NCI-H2171 treated with DMSO at 0.1 percent for 48 hours (cell line): ENCODE measurements around the gene ZNF585A.
"Not testable (repeated sequence)": the region's sequence is repeated elsewhere in the genome, so short reads cannot be mapped to it uniquely, and the experiment has no call there.

Experiments used
- DNase-seq: peaks from one replicate; lab custom pipeline; 2025; lab: John Stamatoyannopoulos, UW

ZNF585A gene

DNA sequence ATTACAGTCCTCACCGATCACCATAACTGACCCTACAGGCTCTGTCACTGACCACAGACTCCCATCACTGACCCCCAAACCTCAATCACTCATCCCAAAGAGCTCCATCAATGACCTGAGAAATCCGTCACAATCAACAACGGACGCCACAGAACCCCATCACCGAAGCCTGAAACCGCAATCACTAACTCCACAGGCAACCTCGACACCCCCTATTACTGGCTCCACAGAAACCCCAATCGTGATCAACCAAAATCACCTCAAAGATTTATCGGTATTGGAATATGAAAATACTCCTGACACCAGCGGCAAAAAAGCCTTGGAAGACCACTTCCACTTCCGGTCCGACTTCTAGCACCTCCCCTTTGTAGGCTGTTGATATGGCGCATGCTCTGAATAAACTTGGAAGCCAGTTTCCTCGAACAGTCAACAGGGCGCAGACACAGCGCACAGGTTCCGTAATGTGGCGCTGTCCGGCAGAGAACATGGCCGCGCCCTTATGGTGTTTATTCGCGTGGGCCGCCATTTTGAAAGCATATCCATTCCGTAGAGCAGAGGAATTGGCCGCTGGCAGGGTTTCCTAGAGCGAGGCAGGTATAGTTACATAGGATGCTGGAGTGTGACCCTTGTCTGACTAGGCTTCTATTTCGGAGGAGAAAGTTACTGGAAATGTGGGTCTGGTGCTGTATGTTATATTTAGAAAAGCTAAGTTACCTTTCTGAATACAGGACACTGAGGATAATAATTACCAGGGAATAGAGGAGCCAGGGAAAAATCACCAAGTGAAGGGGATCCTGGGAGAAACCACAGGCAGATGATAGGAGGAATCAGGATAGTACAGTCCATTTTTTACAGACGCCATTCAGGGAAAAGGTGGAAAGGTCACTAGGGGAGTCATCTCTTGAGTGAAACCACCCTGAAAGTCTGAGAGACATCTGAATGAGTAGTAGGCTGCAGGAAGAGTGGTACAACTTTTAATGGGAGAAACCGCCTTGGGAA, at the start of gene ZNF585A:
TSS of gene ZNF585A (minus strand) at position 328 of the 999 bp plus-strand sequence. CDS start 2,785 bp downstream, outside the sequence.
- peak; percentile 99 for DNase-seq

DNA sequence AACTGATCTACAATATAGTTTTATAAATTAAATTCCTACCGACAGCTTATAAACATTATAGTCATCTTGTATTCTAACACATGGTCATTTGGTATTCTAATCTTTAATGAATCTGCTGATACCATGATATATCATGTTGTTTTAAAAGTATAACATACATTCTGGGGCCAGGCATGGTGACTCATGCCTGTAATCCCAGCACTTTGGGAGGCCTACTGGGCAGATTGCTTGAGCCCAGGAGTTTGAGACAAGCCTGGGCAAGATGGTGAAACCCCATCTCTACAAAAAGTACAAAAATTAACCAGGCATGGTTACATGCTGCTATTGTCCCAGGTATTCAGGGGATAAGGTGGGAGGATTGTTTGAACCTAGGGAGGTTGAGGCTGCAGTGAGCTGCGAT, 48.6 kb upstream of the ZNF585A start:
- no peak for DNase-seq

DNA sequence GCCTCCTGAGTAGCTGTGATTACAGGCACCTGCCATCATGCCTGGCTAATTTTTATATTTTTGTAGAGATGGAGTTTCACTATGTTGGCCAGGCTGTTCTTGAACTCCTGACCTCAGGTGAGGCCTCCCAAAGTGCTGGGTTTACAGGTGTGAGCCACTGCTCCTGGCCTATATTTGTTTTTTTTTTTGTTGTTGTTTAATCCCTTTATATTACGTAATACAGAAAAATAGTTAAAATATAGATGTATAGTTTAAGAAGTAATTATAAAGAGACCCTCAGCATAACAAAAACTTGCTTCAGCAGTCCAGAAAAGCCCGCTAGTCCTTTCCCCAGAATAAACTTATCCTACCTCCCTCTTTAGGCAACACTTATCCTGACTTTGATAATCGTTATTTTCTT, 47.9 kb upstream of the ZNF585A start:
- DNase-seq, result no peak

DNA sequence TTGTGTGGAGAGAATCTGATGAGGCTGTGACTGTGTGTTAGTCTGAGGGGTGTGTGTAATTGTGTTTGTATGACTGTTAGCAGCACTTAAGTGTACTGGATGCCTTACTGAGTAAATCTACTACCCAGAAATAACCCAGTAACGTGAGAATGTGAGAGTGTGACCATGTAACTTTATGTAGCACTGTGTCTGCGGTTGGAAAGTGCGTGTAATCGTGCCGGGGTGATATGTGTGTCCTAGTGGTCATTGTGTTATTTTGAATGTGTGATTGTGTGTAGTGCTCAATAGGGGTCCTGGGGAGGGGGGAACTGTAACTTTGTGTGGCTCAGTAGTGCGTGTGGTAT, 46.1 kb upstream of the ZNF585A start:
- no peak for DNase-seq

DNA sequence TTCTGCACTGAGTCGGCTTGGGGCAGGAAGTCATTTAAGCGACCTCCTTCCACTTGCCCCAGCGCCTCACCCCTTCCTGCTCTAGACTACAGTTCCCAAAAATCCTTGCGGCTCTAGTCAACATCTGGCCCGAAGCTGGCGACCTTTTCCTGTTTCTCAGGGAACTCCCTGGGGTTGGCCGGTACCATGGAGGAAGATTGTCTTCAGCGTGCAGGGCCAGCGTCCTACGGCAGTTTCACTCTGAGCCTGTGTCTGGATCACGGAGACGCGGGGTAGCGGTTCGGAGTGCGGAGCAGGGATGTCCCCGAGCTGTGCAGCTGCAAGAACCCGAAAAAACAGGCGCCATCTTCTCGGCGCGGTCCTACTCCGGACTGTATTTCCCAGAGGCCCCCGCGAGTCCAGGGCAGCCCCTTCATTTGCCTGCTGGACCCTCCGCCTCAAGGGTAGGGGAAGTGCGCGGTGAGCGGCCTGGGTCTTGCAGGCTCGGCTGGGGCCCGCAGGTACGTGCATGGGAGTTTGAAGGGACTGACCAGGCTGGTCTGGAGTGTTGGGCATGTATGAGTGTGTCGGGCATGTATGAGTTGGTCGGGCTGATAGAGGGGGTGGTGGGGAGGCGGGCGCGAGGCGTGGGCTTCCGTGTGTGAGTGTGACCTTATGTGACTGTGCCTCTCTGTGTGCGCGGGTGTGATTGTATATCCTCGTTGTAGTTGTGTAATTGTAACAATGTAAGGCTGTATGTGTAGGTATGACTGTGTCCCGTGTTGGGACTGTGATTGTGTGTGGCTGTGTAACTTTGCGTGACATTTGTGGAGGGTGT, 45.5 kb upstream of the ZNF585A start, which contains the start of gene ZNF383:
TSS of gene ZNF383 (plus strand) at position 440 of the 817 bp plus-strand sequence. CDS start 12,240 bp downstream, outside the sequence.
- DNase-seq, result peak; percentile 95

- no peak for DNase-seq
These were observed 44.9 kb upstream of the ZNF585A start for GRCh38 chr19:37217480-37217774.

GRCh38 chr19:37197768-37198167, 25.3 kb upstream of the ZNF585A start:
- no peak for DNase-seq

DNA sequence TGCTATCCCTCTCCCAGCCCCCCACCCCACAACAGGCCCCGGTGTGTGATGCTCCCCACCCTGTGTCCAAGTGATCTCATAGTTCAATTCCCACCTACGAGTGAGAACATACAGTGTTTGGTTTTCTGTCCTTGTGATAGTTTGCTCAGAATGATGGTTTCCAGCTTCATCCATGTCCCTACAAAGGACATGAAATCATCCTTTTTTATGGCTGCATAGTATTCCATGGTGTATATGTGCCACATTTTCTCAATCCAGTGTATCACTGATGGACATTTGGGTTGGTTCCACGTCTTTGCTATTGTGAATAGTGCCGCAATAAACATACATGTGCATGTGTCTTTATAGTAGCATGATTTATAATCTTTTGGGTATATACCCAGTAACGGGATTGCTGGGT, 24.6 kb upstream of the ZNF585A start:
- not testable (repeated sequence) for DNase-seq

- DNase-seq, result not testable (repeated sequence)
These were observed 22.8 kb upstream of the ZNF585A start for GRCh38 chr19:37195248-37195647.

DNA sequence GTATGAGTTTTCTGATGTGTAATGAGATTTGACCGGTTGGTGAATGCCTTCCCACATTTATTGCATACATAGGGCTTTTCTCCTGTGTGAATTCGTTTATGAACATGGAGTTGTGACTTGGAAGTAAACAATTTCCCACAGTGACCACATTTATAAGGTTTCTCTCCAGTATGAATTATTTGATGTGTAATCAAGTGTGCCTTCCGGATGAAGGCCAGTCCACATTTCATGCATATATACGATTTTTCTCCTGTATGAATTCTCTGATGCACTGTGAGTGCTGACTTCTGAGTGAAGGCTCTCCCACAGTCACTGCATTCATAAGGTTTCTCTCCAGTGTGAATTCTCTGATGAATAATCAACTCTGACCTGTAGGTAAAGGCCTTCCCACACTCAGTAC, 13.6 kb upstream of the ZNF585A start:
- DNase-seq, result not testable (repeated sequence)

GRCh38 chr19:37165635-37166034, 6.9 kb downstream of the ZNF585A start:
- DNase-seq, result no peak

DNA sequence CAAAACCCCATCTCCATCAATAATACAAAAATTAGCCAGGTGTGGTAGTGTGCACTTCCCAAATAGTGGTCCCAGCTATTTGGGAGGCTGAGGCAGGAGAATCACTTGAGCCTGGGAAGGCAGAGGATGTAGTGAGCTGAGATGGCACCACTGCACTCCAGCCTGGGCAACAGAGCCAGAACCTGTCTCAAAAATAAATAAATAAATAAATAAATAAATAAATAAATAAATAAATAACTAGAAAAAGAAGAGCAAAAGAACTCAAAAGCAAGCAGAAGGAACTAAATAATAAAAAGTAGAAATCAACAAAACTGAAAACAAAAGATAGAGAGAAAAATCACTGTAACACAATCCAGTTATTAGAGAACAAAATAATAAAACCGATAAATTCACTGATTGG, 12.3 kb downstream of the ZNF585A start:
- no peak for DNase-seq

GRCh38 chr19:37148214-37148613, 24.3 kb downstream of the ZNF585A start:
- DNase-seq, result no peak

DNA sequence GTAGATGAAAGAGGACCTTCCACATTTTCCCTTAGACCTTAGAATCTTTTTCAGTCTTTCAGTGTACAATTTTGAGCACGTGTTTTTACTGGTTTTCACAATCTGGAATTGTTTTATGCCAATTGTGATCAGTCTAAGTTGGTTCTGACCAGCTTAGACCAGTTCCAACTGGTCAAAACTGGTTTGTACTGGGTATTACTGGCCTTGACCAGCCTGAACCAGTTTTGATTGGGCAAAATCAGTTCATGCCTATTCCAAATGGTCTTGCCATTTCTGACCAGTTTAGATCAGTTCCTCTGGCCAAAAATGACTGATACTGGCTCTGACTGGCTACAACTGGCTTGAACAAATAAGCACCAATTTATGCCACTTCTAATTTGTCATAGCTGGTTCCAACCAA, 36.4 kb downstream of the ZNF585A start:
- DNase-seq, result no peak

GRCh38 chr19:37128821-37129177, 43.7 kb downstream of the ZNF585A start:
- no peak for DNase-seq

DNA sequence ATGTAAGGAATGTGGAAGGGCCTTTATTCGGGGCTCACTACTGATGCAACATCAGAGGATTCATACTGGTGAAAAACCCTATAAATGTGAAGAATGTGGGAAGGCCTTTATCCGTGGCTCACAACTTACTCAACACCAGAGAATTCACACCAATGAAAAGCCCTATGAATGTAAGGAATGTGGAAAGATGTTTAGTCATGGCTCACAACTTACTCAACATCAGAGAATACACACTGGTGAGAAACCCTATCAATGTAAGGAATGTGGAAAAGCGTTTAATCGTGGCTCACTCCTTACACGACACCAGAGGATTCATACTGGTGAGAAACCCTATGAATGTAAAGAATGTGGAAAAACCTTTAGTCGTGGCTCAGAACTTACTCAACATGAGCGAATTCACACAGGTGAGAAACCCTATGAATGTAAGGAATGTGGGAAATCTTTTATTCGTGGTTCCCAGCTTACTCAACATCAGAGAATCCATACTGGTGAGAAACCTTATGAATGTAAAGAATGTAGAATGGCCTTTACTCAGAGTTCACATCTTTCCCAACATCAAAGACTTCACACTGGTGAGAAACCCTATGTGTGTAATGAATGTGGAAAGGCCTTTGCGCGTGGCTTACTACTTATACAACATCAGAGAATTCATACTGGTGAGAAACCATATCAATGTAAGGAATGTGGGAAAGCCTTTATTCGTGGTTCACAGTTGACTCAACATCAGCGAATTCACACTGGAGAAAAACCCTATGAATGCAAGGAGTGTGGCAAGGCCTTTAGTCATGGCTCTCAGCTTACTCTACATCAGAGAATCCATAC, 44.3 kb downstream of the ZNF585A start:
- DNase-seq, result no peak

DNA sequence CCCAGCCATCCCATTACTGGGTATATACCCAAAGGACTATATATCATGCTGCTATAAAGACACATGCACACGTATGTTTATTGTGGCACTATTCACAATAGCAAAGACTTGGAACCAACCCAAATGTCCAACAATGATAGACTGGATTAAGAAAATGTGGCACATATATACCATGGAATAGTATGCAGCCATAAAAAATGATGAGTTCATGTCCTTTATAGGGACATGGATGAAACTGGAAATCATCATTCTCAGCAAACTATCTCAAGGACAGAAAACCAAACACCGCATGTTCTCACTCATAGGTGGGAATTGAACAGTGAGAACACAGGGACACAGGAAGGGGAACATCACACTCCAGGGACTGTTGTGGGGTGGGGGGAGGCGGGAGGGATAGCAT, 50.4 kb downstream of the ZNF585A start:
- not testable (repeated sequence) for DNase-seq

DNA sequence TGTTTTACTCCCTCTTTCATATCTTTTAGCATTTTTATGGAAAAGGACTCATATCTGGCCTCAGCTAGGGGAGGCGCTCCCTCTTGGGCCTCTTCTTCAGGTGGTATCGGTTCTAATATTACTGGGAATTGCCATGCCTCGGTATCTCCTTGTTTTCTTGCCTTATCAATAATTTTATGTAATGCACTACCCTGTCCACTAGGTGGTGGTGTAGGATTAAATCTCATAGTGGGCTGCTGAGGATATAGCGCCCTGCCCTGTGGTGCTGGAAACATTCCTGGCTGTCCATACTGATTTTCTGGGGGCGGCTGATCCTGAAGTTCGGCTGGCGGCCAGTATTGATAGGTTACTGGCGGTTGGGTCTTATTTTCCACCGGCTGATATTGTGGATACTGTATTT, 58.5 kb downstream of the ZNF585A start:
- no peak for DNase-seq

DNA sequence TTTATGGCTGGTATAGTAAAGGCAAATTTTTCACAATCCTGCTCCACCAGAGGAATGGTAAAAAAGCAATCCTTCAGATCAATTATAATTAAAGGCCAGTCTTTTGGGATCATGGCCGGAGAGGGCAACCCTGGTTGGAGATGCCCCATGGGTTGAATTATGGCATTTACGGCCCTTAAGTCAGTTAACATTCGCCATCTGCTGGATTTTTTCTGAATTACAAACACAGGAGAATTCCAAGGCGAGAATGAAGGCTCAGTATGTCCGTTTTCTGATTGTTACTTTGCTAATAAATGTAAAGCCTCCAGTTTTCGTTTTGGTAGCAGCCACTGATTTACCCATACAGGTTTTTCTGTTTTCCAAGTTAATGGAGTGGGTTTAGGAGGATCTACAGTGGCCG, 60.7 kb downstream of the ZNF585A start:
- not testable (repeated sequence) for DNase-seq

GRCh38 chr19:37104135-37104534, 68.4 kb downstream of the ZNF585A start:
- not testable (repeated sequence) for DNase-seq

GRCh38 chr19:37098570-37098969, 73.9 kb downstream of the ZNF585A start:
- no peak for DNase-seq

DNA sequence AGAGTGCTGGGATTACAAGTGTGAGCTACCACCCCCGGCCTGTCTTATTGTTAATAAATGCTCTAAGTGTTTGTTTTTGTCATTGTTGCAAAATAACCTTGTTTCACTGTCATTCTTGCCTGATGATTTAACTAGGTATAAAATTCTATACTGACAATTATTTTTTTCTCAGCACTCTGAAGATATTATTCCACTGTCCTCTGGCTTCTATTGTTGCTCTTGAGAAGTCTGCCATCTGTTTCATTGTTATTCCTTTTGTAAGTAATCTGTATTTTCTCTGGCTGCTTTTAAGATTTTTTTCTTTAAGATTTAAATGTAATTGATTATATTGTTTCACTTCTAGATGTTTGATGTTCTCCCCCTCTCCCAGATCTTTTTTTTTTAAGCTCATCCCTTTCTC, 76.6 kb downstream of the ZNF585A start:
- peak; percentile 2 for DNase-seq
